SK-N-SH (cell line): ENCODE measurements around the gene CCDC88C. TPM values are rescaled to one million over a fixed set of nuclear protein-coding genes. Genes with fewer than 3 reads are reported as not detected.

Experiments
- CTCF ChIA-PET: fragments of 300-600, 350-600 bp; formaldehyde crosslinking; extraction: SDS; loops from one replicate; lab custom pipeline; 2021; lab: Yijun Ruan, JAX
- POLR2A ChIA-PET: fragments of 350-600 bp; sonication (Branson Sonifier 250); formaldehyde crosslinking; extraction: SDS; loops from one replicate; lab custom pipeline; 2020; ENCODE audit warnings: antibody characterized with exemption, inconsistent platforms; lab: Yijun Ruan, JAX
- DNase-seq: peaks from one replicate; pipeline ENCODE4 v3.0.0; 2012
- H2AFZ ChIP-seq: fragments of 200-600 bp; sonication (generic); 2 replicates; pipeline ENCODE4 v1.8.1; 2016; ENCODE audit warnings: antibody characterized with exemption, mild to moderate bottlenecking, low read depth
- H3F3A ChIP-seq: fragments of 200-600 bp; sonication (generic); replicated peaks from 2 replicates; pipeline ENCODE3; 2016; ENCODE audit warnings: antibody characterized with exemption, mild to moderate bottlenecking; ENCODE audit not compliant: insufficient read depth
- H3K27ac ChIP-seq, 2 experiments: fragments of 200-500 bp in 1 of 2; fragments of 200-600 bp in 1 of 2; sonication (Bioruptor generic) in 1 of 2; sonication (generic), shearing (Covaris generic) in 1 of 2; 2 replicates each; pipeline versions ENCODE4 v1.5.1 to v1.6.1; 2014 to 2016; ENCODE audit warnings: low read depth in 2 of 2, inconsistent platforms in 1 of 2, low read length in 1 of 2, mild to moderate bottlenecking in 1 of 2, mixed read lengths in 1 of 2
- H3K27me3 ChIP-seq: fragments of 200-600 bp; sonication (generic), shearing (Covaris generic); 2 replicates; pipeline ENCODE4 v1.6.1; 2016; ENCODE audit warnings: mixed run types; ENCODE audit not compliant: insufficient read depth
- H3K36me3 ChIP-seq, 2 experiments: fragments of 200-500 bp in 1 of 2; fragments of 200-600 bp in 1 of 2; sonication (Bioruptor generic) in 1 of 2; sonication (generic) in 1 of 2; replicated peaks in 1 of 2; 2 replicates each; pipeline versions ENCODE3 to v1.5.1; 2014 to 2016; ENCODE audit warnings: low read length in 1 of 2, mild to moderate bottlenecking in 1 of 2; ENCODE audit not compliant: insufficient read depth in 2 of 2, control insufficient read depth in 1 of 2
- H3K4me1 ChIP-seq, 2 experiments: fragments of 200-500 bp in 1 of 2; fragments of 200-600 bp in 1 of 2; sonication (Bioruptor generic) in 1 of 2; sonication (generic), shearing (Covaris generic) in 1 of 2; 2 replicates each; pipeline versions ENCODE4 v1.5.1 to v1.6.1; 2014 to 2016; ENCODE audit warnings: low read depth in 1 of 2, low read length in 1 of 2, mixed run types in 1 of 2; ENCODE audit not compliant: insufficient read depth in 2 of 2, control insufficient read depth in 1 of 2
- H3K4me2 ChIP-seq: fragments of 200-600 bp; sonication (generic), shearing (Covaris generic); 2 replicates; pipeline ENCODE4 v1.6.1; 2017; ENCODE audit warnings: mixed run types
- H3K4me3 ChIP-seq, 2 experiments: fragments of 200-500 bp in 1 of 2; fragments of 200-600 bp in 1 of 2; sonication (Bioruptor generic) in 1 of 2; sonication (generic), shearing (Covaris generic) in 1 of 2; 2 replicates each; pipeline versions ENCODE4 v1.5.1 to v1.8.1; 2014 to 2016; ENCODE audit warnings: low read depth in 2 of 2, inconsistent platforms in 1 of 2, low read length in 1 of 2, mild to moderate bottlenecking in 1 of 2, mixed read lengths in 1 of 2, moderate library complexity in 1 of 2
- H3K79me2 ChIP-seq: fragments of 200-600 bp; sonication (generic); 2 replicates; pipeline ENCODE4 v1.8.1; 2017; ENCODE audit warnings: mild to moderate bottlenecking; ENCODE audit not compliant: insufficient read depth
- H3K9ac ChIP-seq: fragments of 200-600 bp; sonication (generic); 2 replicates; pipeline ENCODE4 v1.6.1; 2017; ENCODE audit warnings: mixed run types
- H3K9me2 ChIP-seq: fragments of 200-600 bp; sonication (generic); 2 replicates; pipeline ENCODE4 v1.6.1; 2017; ENCODE audit warnings: mixed run types
- H3K9me3 ChIP-seq: fragments of 200-600 bp; sonication (generic); 2 replicates; pipeline ENCODE4 v1.6.1; 2017; ENCODE audit warnings: mixed run types, mild to moderate bottlenecking, moderate library complexity
- H4K20me1 ChIP-seq: fragments of 200-600 bp; sonication (generic); 2 replicates; pipeline ENCODE4 v1.6.1; 2017; ENCODE audit warnings: mild to moderate bottlenecking, mixed run types; ENCODE audit not compliant: insufficient read depth
- CHD2 ChIP-seq: fragments of 150-350 bp; IDR thresholded peaks from 2 replicates; pipeline ENCODE4 v1.6.1; 2018; ENCODE audit warnings: low read length; ENCODE audit not compliant: partially characterized antibody
- ELF1 ChIP-seq: IDR thresholded peaks from 2 replicates; pipeline ENCODE4 v1.4.0; 2012
- EZH2phosphoT487 ChIP-seq: fragments of 200-600 bp; sonication (generic); IDR thresholded peaks from 2 replicates; pipeline ENCODE4 v1.6.1; 2017; ENCODE audit warnings: low read depth, mixed run types, mild to moderate bottlenecking, antibody characterized with exemption, moderate library complexity, borderline replicate concordance
- FOSL2 ChIP-seq: IDR thresholded peaks from 2 replicates; pipeline ENCODE4 v1.4.0; 2012; ENCODE audit warnings: low read depth, mild to moderate bottlenecking, moderate library complexity, borderline replicate concordance
- FOXM1 ChIP-seq: IDR thresholded peaks from 2 replicates; pipeline ENCODE4 v1.4.0; 2012; ENCODE audit warnings: low read depth, mild to moderate bottlenecking
- MEF2A ChIP-seq: IDR thresholded peaks from 2 replicates; pipeline ENCODE4 v1.4.0; 2012; ENCODE audit warnings: low read depth, borderline replicate concordance
- MXI1 ChIP-seq: IDR thresholded peaks from 2 replicates; pipeline ENCODE4 v1.6.1; 2012; ENCODE audit warnings: mild to moderate bottlenecking, low read depth, low read length, improper control_type of control experiment
- NFIC ChIP-seq: IDR thresholded peaks from 2 replicates; pipeline ENCODE4 v1.4.0; 2012; ENCODE audit warnings: borderline replicate concordance
- NRF1 ChIP-seq: IDR thresholded peaks from 2 replicates; pipeline ENCODE4 v1.6.1; 2012; ENCODE audit warnings: low read depth, mild to moderate bottlenecking, low read length
- PBX3 ChIP-seq: IDR thresholded peaks from 2 replicates; pipeline ENCODE4; 2012
- POLR2AphosphoS5 ChIP-seq: IDR thresholded peaks from 2 replicates; pipeline ENCODE4 v1.6.1; 2012; ENCODE audit warnings: low read depth, low read length
- RCOR1 ChIP-seq: fragments of 150-350 bp; IDR thresholded peaks from 2 replicates; pipeline ENCODE4 v1.6.1; 2017; ENCODE audit warnings: antibody characterized with exemption, low read length
- TAF1 ChIP-seq: IDR thresholded peaks from 2 replicates; pipeline ENCODE4 v1.6.1; 2012; ENCODE audit warnings: low read depth, mild to moderate bottlenecking, low read length, moderate library complexity, borderline replicate concordance
- USF1 ChIP-seq: IDR thresholded peaks from 2 replicates; pipeline ENCODE4 v1.4.0; 2012; ENCODE audit warnings: low read depth, borderline replicate concordance
- YY1 ChIP-seq: IDR thresholded peaks from 2 replicates; pipeline ENCODE4 v1.4.0; 2012; ENCODE audit warnings: low read depth, mild to moderate bottlenecking
- WGBS: methylation state at CpG from one replicate; pipeline ENCODE4 v1.1.6; 2017; ENCODE audit warnings: low lambda C conversion rate; 5-methylcytosine and 5-hydroxymethylcytosine counted together
- polyA plus RNA-seq, 3 experiments: library from polyadenylated mRNA; depleted of rRNA; stranded (reverse); fragments of >200 nt; gene quantifications; 2 replicates each; pipeline ENCODE4 v1.2.3, GENCODE V29; 2012
- TF ChIP-seq, protein P1 (sequence below): IDR thresholded peaks from 2 replicates; pipeline ENCODE4 v1.4.0; 2012; ENCODE audit warnings: low read depth
- TF ChIP-seq, protein P2 (sequence below): fragments of 150-350 bp; IDR thresholded peaks from 2 replicates; pipeline ENCODE4 v1.6.1; 2016; ENCODE audit warnings: mild to moderate bottlenecking, low read depth, low read length

The CCDC88C gene
- polyA plus RNA-seq, 1 of the 3 experiments (the other 2 are of a cell fraction): 0.39 TPM

- Histone ChIP-seq H3K9ac (no peak overlapping the region), H3K9me3 (no peaks in the 10 kb centered on the region), H3F3A (no peaks in the 10 kb centered on the region), H3K9me2 (no peaks in the 10 kb centered on the region), H3K4me3 (no peak overlapping the region), H3K27ac (no peak overlapping the region), H3K36me3 (no peaks in the 10 kb centered on the region), H3K27me3 (no peaks in the 10 kb centered on the region), H4K20me1 (no peaks in the 10 kb centered on the region), H2AFZ (no peak overlapping the region), H3K79me2 (no peaks in the 10 kb centered on the region), H3K4me1 (peaks cover 0 to 9% of the 10 kb centered on the region in 2 experiments; a peak in 2 of 4 replicates), H3K4me2 (no peak overlapping the region)
- DNase-seq: no peak
- CTCF ChIA-PET: interaction anchor here (0.8 to 1.3 kb wide), 2 partner anchors 34 to 54 kb away, joined by 3 to 5 read pairs; no protein-coding TSS in a partner anchor
- TF ChIP-seq YY1: no peak
- TF ChIP-seq FOSL2: no peak
- TF ChIP-seq MEF2A: no peak
- no peak for TF ChIP-seq USF1
- no peak for TF ChIP-seq PBX3
- no peak for TF ChIP-seq NFIC
- TF ChIP-seq POLR2AphosphoS5: no peak
- TF ChIP-seq, protein P1, sequence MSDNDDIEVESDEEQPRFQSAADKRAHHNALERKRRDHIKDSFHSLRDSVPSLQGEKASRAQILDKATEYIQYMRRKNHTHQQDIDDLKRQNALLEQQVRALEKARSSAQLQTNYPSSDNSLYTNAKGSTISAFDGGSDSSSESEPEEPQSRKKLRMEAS: no peak
- TF ChIP-seq RCOR1: no peak
- no peak for TF ChIP-seq NRF1
- TF ChIP-seq MXI1: no peak
- TF ChIP-seq EZH2phosphoT487: no peak
- no peak for TF ChIP-seq TAF1
- no peak for TF ChIP-seq CHD2
- TF ChIP-seq FOXM1: no peak
- TF ChIP-seq, protein P2, sequence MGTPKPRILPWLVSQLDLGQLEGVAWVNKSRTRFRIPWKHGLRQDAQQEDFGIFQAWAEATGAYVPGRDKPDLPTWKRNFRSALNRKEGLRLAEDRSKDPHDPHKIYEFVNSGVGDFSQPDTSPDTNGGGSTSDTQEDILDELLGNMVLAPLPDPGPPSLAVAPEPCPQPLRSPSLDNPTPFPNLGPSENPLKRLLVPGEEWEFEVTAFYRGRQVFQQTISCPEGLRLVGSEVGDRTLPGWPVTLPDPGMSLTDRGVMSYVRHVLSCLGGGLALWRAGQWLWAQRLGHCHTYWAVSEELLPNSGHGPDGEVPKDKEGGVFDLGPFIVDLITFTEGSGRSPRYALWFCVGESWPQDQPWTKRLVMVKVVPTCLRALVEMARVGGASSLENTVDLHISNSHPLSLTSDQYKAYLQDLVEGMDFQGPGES: no peak
- no peak for TF ChIP-seq ELF1
- WGBS: 60% methylated on average over 4 of the region's 9 CpGs
- POLR2A ChIA-PET: no interaction called here
These were observed 59.6 kb downstream of the CCDC88C start for GRCh38 chr14:91358025-91358319.
